Hematopoietic multipotent progenitor cell treated with erythropoietin and hydrocortisone succinate and interleukin-3 and kit ligand, for 4 days (in vitro differentiated cells): ENCODE data around the gene ARFRP1.
"Not testable (repeated sequence)": the region's sequence is repeated elsewhere in the genome, so short reads cannot be mapped to it uniquely, and the experiment has no call there.

Experiments
- DNase-seq: peaks from one replicate; pipeline ENCODE4 v3.0.0-alpha.2; 2015

The ARFRP1 gene

DNA sequence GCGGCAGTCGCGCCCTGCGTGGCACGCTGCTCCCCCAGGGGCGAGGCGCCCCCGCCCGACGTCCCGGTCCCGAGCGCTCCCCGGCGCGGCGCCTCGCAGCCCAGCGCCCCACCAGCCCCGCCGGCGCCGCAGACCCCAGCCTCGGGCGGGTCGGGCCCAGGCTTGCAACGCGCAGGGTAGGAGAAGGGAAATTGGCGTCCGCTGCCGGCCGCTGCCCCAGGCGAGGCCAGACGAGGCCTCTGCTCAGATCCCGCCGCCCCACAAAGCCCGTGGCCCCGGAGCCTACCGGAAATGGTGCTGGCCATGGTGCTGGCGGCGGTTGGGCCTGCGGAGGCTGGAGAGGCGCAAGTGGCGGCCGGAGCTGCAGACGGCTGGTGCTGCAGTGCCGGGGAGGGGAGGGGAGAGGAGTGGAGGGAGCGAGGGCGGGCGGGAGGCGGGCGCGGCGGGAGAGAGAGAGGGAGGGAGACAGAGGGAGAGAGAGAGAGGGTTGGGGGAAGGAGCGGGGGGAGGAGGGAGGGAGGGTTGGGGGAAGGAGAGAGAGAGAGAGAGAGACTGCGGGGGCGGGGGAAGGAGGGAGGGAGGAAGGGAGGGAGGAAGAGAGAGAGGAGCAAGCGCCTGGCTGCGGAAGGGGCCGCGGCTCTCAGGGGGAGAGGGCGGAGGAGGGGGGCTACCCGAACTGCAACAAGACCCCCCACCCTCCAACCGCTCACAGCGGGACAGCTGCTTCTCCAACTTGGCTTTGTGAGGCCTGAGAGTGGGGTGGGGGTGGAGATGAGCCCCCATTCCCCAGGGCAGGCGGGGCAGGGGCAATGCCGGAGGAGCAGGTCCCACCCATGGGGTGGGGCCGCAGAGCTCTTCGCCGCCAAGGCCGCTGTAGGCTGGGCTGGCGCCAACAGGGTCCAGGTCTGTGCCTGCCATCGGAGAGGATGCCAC is 54.5 kb downstream of the ARFRP1 start, which contains the start of gene STMN3:
Gene STMN3, minus strand, starts transcription at position 384 of the 933 bp plus-strand sequence. Its CDS starts 79 bp downstream, at position 305.
- DNase-seq = peak; percentile 96

DNA sequence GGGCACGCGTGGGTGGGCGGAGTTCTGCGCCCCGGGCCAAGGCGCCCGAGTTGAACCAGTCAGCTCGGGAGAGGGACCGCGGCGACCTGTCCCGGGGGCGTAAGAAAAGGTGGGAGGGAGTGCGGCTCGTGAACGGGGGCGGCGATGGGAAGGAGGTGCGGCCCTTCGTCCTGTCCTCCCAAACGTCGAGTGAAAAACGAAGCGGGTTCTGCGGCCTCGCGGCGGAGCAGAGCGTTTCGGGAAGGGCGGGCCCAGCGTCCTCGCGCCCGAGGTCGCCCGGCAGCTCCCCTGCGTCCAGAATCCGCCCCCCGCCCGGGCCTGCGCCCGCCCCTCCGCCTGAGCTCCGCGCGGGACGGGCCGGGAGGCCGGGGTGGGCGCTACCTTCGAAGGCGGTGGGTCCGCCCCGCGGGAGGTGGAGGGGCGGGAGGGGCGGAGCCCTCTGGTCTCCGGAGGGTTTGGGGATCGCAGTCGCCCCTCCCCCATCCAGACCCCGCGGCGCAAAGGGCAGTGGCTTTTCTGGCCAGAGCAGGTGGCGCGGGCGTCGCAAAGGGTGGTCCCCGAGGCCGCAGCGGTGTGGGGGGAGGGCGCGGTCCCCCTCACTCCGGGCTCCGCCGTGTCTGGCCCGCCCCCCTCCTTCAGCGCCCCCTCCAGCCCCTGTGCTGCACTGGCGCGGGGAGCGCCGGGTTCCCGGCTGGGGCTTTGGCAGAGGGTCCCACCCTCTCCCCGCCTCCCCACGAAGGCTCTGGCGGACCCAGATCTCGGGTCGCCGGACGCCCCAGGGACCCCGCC is 55.4 kb downstream of the ARFRP1 start:
- peak; percentile 61 for DNase-seq

DNA sequence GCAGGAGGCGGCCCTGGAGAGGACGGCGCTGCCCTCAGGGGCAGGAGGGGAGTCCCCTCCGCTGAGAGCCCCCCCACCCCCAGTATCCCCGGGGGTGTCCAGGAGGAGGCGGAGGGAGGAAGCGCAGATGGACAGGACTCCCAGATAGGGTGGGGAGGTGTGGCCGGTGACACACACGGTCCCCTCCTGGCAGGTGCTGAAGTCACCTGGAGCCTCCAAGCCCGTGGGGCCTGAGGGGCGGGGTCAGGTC is 55.9 kb downstream of the ARFRP1 start:
- no peak for DNase-seq

DNA sequence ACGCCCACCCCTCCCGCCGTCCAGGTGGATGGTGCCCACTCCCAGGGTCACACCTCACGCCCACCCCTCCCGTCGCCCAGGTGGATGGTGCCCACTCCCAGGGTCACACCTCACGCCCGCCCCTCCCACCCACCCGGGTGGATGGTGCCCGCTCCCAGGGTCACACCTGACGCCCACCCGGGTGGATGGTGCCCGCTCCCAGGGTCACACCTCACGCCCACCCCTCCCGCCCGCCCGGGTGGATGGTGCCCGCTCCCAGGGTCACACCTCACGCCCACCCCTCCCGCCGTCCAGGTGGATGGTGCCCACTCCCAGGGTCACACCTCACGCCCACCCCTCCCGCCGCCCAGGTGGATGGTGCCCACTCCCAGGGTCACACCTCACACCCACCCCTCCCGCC is 57.3 kb downstream of the ARFRP1 start:
- not testable (repeated sequence) for DNase-seq

DNA sequence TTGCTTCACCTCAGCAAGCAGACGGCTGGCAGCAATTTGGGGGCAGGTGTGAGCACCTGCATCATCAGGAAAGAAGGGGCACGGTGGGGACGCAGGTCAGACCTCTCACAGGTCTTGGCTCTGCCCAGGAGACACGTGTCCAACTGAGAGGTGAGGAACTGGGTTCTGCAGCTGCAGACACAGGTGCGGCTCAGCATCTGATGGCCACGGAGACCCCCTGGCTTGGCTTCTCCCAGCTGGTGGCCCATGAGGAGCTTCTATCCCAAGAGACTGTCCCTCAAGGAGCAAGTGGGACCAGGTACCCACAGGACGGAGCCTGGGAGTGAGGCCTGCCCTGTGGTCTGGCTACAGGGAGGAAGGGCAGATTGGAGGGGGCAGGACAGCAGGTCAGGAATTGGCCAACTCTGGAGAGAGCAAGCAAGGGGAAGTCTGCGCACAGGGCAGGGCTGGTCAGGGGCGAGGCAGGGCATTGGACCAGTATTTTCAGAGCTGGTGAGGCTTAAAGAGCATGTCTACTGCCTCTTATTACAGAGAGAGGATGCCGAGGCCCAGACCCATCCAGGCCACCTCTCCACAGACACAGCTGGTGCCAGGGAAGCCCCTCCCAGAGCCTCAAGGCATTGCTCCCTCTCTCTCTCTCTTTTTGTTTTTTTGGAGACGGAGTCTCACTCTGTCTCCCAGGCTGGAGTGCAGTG is 58.7 kb downstream of the ARFRP1 start:
- no peak for DNase-seq
